Endothelial cell of umbilical vein (primary cell): Measurements from ENCODE around the gene GRK5. TPM values are rescaled to one million over a fixed set of nuclear protein-coding genes. Genes with fewer than 3 reads are reported as not detected.

ENCODE experiments used
- BruUV-seq: library from RNA; stranded (reverse); fragments of 400-500 nt; replicated peaks from 2 replicates; lab custom pipeline; 2021; lab: Mats Ljungman, UMichigan
- CTCF ChIA-PET: fragments of 300-600, 350-600 bp; sonication (Branson Sonifier 250); formaldehyde crosslinking; loops from one replicate; lab custom pipeline; 2021; ENCODE audit warnings: antibody characterized with exemption, inconsistent platforms; lab: Charles Lee
- POLR2A ChIA-PET: fragments of 300-600, 350-600 bp; sonication (Branson Sonifier 250); formaldehyde crosslinking; loops from one replicate; lab custom pipeline; 2021; ENCODE audit warnings: antibody characterized with exemption, inconsistent platforms; lab: Charles Lee
- DNase-seq: peaks from one replicate; pipeline ENCODE4 v3.0.0-alpha.2; 2011; ENCODE audit warnings: low read depth, low spot score
- FAIRE-seq: peaks from 2 replicates; lab custom pipeline; 2011; peaks lifted over from hg19 to GRCh38; lab: Jason Lieb, UNC
- H2AFZ ChIP-seq: 2 replicates; pipeline ENCODE4 v1.6.0; 2012; ENCODE audit warnings: low read depth, low read length, control low read depth, inconsistent platforms
- H3K27ac ChIP-seq: 2 replicates; pipeline ENCODE4 v1.5.1; 2011; ENCODE audit warnings: low read depth, mild to moderate bottlenecking, control low read depth, low read length, moderate library complexity; ENCODE audit not compliant: insufficient read depth
- H3K27me3 ChIP-seq, 2 experiments: 2 replicates each; pipeline versions ENCODE4 v1.6.0 to v1.6.1; 2011; ENCODE audit warnings: low read length in 2 of 2, mixed read lengths in 1 of 2; ENCODE audit not compliant: control insufficient read depth in 2 of 2, insufficient read depth in 2 of 2
- H3K36me3 ChIP-seq, 2 experiments: 2 replicates in 1 of 2; 3 replicates in 1 of 2; pipeline ENCODE4 v1.5.1; 2011; ENCODE audit warnings: low read length in 2 of 2, mild to moderate bottlenecking in 1 of 2, moderate library complexity in 1 of 2; ENCODE audit not compliant: control insufficient read depth in 2 of 2, insufficient read depth in 2 of 2; ENCODE audit errors: extremely low read depth in 1 of 2
- H3K4me1 ChIP-seq: 3 replicates; pipeline ENCODE4 v1.5.1; 2011; ENCODE audit warnings: mild to moderate bottlenecking, low read length; ENCODE audit not compliant: control insufficient read depth, insufficient read depth; ENCODE audit errors: extremely low read depth
- H3K4me2 ChIP-seq: 2 replicates; pipeline ENCODE4 v1.6.1; 2011; ENCODE audit warnings: low read length, control low read depth, mixed read lengths; ENCODE audit not compliant: insufficient read depth
- H3K4me3 ChIP-seq, 3 experiments: fragments of 200-600 bp in 1 of 3; sonication (generic), shearing (Covaris generic) in 1 of 3; replicated peaks in 1 of 3; 2 replicates each; pipeline ENCODE4 v1.5.1; 2011 to 2016; ENCODE audit warnings: control low read depth in 3 of 3, low read length in 3 of 3, mild to moderate bottlenecking in 2 of 3, inconsistent platforms in 1 of 3, low read depth in 1 of 3, moderate library complexity in 1 of 3; ENCODE audit not compliant: insufficient read depth in 1 of 3
- H3K79me2 ChIP-seq: 2 replicates; pipeline ENCODE4 v1.6.0; 2012; ENCODE audit warnings: low read length, inconsistent platforms; ENCODE audit not compliant: control insufficient read depth, insufficient read depth
- H3K9ac ChIP-seq: replicated peaks from 2 replicates; pipeline ENCODE3; 2011; ENCODE audit warnings: low read length, control low read depth; ENCODE audit not compliant: insufficient read depth; ENCODE audit errors: extremely low read depth
- H3K9me1 ChIP-seq: replicated peaks from 3 replicates; pipeline ENCODE4 v1.6.0; 2011; ENCODE audit warnings: mild to moderate bottlenecking, low read length; ENCODE audit not compliant: control insufficient read depth, insufficient read depth; ENCODE audit errors: extremely low read depth
- H3K9me3 ChIP-seq: replicated peaks from 2 replicates; pipeline ENCODE4 v1.5.1; 2012; ENCODE audit warnings: low read length, inconsistent platforms; ENCODE audit not compliant: control insufficient read depth, insufficient read depth
- H4K20me1 ChIP-seq: replicated peaks from 2 replicates; pipeline ENCODE3; 2011; ENCODE audit warnings: mild to moderate bottlenecking, low read length; ENCODE audit not compliant: control insufficient read depth, insufficient read depth; ENCODE audit errors: extremely low read depth
- CTCF ChIP-seq, 2 donors: IDR thresholded peaks; 1 replicate in 1 of 2; 2 replicates in 1 of 2; pipeline ENCODE4 v1.5.1; 2011; ENCODE audit warnings: low read length in 2 of 2, mild to moderate bottlenecking in 2 of 2, moderate library complexity in 2 of 2, control low read depth in 1 of 2, inconsistent platforms in 1 of 2, low read depth in 1 of 2; ENCODE audit not compliant: insufficient read depth in 1 of 2; ENCODE audit errors: extremely low read depth in 1 of 2
- MAX ChIP-seq: IDR thresholded peaks from 2 replicates; pipeline ENCODE4 v1.6.1; 2011; ENCODE audit not compliant: insufficient read depth, insufficient read length
- POLR2A ChIP-seq: IDR thresholded peaks from 2 replicates; pipeline ENCODE4 v1.6.1; 2012; ENCODE audit warnings: low read depth, mild to moderate bottlenecking, control low read depth, low read length
- dilution Hi-C: fragments of 300-500 bp; cut with MboI; formaldehyde crosslinking; loops from one replicate; pipeline ENCODE4 v1.15.0; 2019; ENCODE audit warnings: low sequenced_read_pairs; ENCODE audit not compliant: extremely low pct_ligation_motif_present
- intact Hi-C: fragments of 100-400 bp; cut with micrococcal nuclease; formaldehyde crosslinking; loops from one replicate; pipeline ENCODE4 v1.10.0; 2022
- polyA plus RNA-seq, 4 experiments: library from polyadenylated mRNA; depleted of rRNA in 3 of 4; stranded (reverse) in 3 of 4; unstranded in 1 of 4; fragments of >200 nt; gene quantifications; 2 replicates each; pipeline versions ENCODE4 v1.2.1 to v1.2.3, GENCODE V29; 2011 to 2012; ENCODE audit warnings: missing spikeins in 1 of 4
- total RNA-seq: library from RNA; stranded (reverse); gene quantifications from 2 replicates; pipeline ENCODE4 v1.2.3, GENCODE V29; 2021

GRK5 gene
- total and polyA plus RNA-seq, 2 donors (not counting 3 experiments of a cell fraction or from before 2014, with no cell fraction given) = 13.1 to 29.5 TPM

GRCh38 chr10:119209035-119209735 is 1.8 kb downstream of the GRK5 start:
- peak overlapping the region; percentile 83 for H3K9ac ChIP-seq
- intact Hi-C loops = loop anchor here (1.0 to 10.0 kb wide), 3 partner anchors 24 to 446 kb away; partner anchors contain the start of gene BAG3
- no peaks in the 10 kb centered on the region for H3K27me3 ChIP-seq
- dilution Hi-C loops = no loop called here
- peak overlapping the region; percentile 70 for H3K27ac ChIP-seq
- TSS peak; percentile 14 for BruUV-seq
- POLR2A ChIA-PET = interaction anchor here (0.6 to 1.2 kb wide), 4 partner anchors 38 to 196 kb away, joined by 3 to 7 read pairs (median 3); no protein-coding TSS in a partner anchor
- peak overlapping the region; percentile 94 for H3K4me2 ChIP-seq
- H4K20me1 ChIP-seq = no peaks in the 10 kb centered on the region
- H3K36me3 ChIP-seq = no peaks in the 10 kb centered on the region
- peak overlapping the region; percentile 1 for H2AFZ ChIP-seq
- H3K9me3 ChIP-seq = no peaks in the 10 kb centered on the region
- CTCF ChIA-PET = interaction anchor here (0.6 to 8.6 kb wide), 46 partner anchors 9 to 334 kb away, joined by 3 to 180 read pairs (median 5); partner anchors contain the start of gene RGS10
- DNase-seq (peak; percentile 77), FAIRE-seq (peak; percentile 68)
- peaks cover 45% of the 10 kb centered on the region for H3K4me1 ChIP-seq
- peak overlapping the region; percentile 68 to 90 (median 74) for H3K4me3 ChIP-seq
- peak; percentile 79 to 85 for TF ChIP-seq CTCF (IDR thresholded peaks at IDR 0.05; ENCODE audit: extremely low read depth in 1 of 2, insufficient read depth in 1 of 2, low read depth in 1 of 2, low read length in 2 of 2)
- no peak for TF ChIP-seq POLR2A
- TF ChIP-seq MAX = no peak
- peaks cover 24% of the 10 kb centered on the region for H3K79me2 ChIP-seq
- no peaks in the 10 kb centered on the region for H3K9me1 ChIP-seq
